ENCODE data around the gene RXRB.

Gene RXRB

GRCh38 chr6:33195304-33196165 is 4.9 kb downstream of the RXRB start:
- H3K4me1 ChIP-seq (ENCODE audit: insufficient read depth, low read length) = peaks cover 3% of the 10 kb centered on the region; the same call in 1 of the 2 replicates
- H3K9ac ChIP-seq (ENCODE audit: low read depth, low read length) = no peak overlapping the region
- H3K36me3 ChIP-seq (ENCODE audit: insufficient read depth, low read length) = no peaks in the 10 kb centered on the region
- H3K9me3 ChIP-seq (ENCODE audit: control insufficient read depth, insufficient read depth, low read length) = no peaks in the 10 kb centered on the region

- no peaks in the 10 kb centered on the region for H3K36me3 ChIP-seq (ENCODE audit: insufficient read depth, low read length)
- H3K9ac ChIP-seq (ENCODE audit: low read depth, low read length) = no peak overlapping the region
- H3K4me1 ChIP-seq (ENCODE audit: insufficient read depth, low read length) = peaks cover 3% of the 10 kb centered on the region; the same call in 1 of the 2 replicates
- no peaks in the 10 kb centered on the region for H3K9me3 ChIP-seq (ENCODE audit: control insufficient read depth, insufficient read depth, low read length)
Measured at GRCh38 chr6:33194431-33194979, 6.0 kb downstream of the RXRB start.

- H3K9me3 ChIP-seq (ENCODE audit: control insufficient read depth, insufficient read depth, low read length) = no peaks in the 10 kb centered on the region
- no peak overlapping the region for H3K9ac ChIP-seq (ENCODE audit: low read depth, low read length)
- H3K4me1 ChIP-seq (ENCODE audit: insufficient read depth, low read length) = peaks cover 3% of the 10 kb centered on the region; the same call in 1 of the 2 replicates
- H3K36me3 ChIP-seq (ENCODE audit: insufficient read depth, low read length) = no peaks in the 10 kb centered on the region
Measured at GRCh38 chr6:33193619-33194018, 6.8 kb downstream of the RXRB start.

GRCh38 chr6:33192671-33193602 is 7.5 kb downstream of the RXRB start:
- Histone ChIP-seq H3K9ac (ENCODE audit: low read depth, low read length) (peak overlapping the region; percentile 71; the same call in 1 of the 2 replicates), H3K9me3 (ENCODE audit: control insufficient read depth, insufficient read depth, low read length) (no peaks in the 10 kb centered on the region)

GRCh38 chr6:33192105-33192646 is 8.3 kb downstream of the RXRB start, which contains the start of gene COL11A2:
TSS of gene COL11A2 (minus strand) at chr6:33192467. CDS start at chr6:33192240, 227 bp downstream.
- Histone ChIP-seq H3K4me1 (ENCODE audit: insufficient read depth, low read length) (no peaks in the 10 kb centered on the region), H3K9ac (ENCODE audit: low read depth, low read length) (peak within 1 kb of the TSS; percentile 71; the same call in 1 of the 2 replicates), H3K36me3 (ENCODE audit: insufficient read depth, low read length) (no peaks in the 10 kb centered on the region), H3K9me3 (ENCODE audit: control insufficient read depth, insufficient read depth, low read length) (no peaks in the 10 kb centered on the region)

More at GRCh38 chr6:33192671-33193602, 7.5 kb downstream of the RXRB start:
- Histone ChIP-seq H3K36me3 (ENCODE audit: insufficient read depth, low read length) (no peaks in the 10 kb centered on the region), H3K4me1 (ENCODE audit: insufficient read depth, low read length) (peaks cover 3% of the 10 kb centered on the region; the same call in 1 of the 2 replicates)

- Histone ChIP-seq H3K9ac (ENCODE audit: low read depth, low read length) (peak overlapping the region; percentile 34; the same call in 1 of the 2 replicates), H3K36me3 (ENCODE audit: insufficient read depth, low read length) (no peaks in the 10 kb centered on the region), H3K9me3 (ENCODE audit: control insufficient read depth, insufficient read depth, low read length) (no peaks in the 10 kb centered on the region), H3K4me1 (ENCODE audit: insufficient read depth, low read length) (no peaks in the 10 kb centered on the region)
Measured at GRCh38 chr6:33191383-33192104, 8.9 kb downstream of the RXRB start.

- no peak overlapping the region for H3K9ac ChIP-seq (ENCODE audit: low read depth, low read length)
- no peaks in the 10 kb centered on the region for H3K4me1 ChIP-seq (ENCODE audit: insufficient read depth, low read length)
- no peaks in the 10 kb centered on the region for H3K9me3 ChIP-seq (ENCODE audit: control insufficient read depth, insufficient read depth, low read length)
- no peaks in the 10 kb centered on the region for H3K36me3 ChIP-seq (ENCODE audit: insufficient read depth, low read length)
Measured at GRCh38 chr6:33190504-33191107, 9.9 kb downstream of the RXRB start.

- Histone ChIP-seq H3K4me1 (ENCODE audit: insufficient read depth, low read length) (no peaks in the 10 kb centered on the region), H3K9me3 (ENCODE audit: control insufficient read depth, insufficient read depth, low read length) (no peaks in the 10 kb centered on the region), H3K9ac (ENCODE audit: low read depth, low read length) (no peak overlapping the region), H3K36me3 (ENCODE audit: insufficient read depth, low read length) (no peaks in the 10 kb centered on the region)
Measured at GRCh38 chr6:33189625-33190448, 10.6 kb downstream of the RXRB start.

GRCh38 chr6:33189164-33189563 is 11.3 kb downstream of the RXRB start:
- no peak overlapping the region for H3K9ac ChIP-seq (ENCODE audit: low read depth, low read length)
- no peaks in the 10 kb centered on the region for H3K4me1 ChIP-seq (ENCODE audit: insufficient read depth, low read length)
- no peaks in the 10 kb centered on the region for H3K9me3 ChIP-seq (ENCODE audit: control insufficient read depth, insufficient read depth, low read length)
- no peaks in the 10 kb centered on the region for H3K36me3 ChIP-seq (ENCODE audit: insufficient read depth, low read length)

- H3K4me1 ChIP-seq (ENCODE audit: insufficient read depth, low read length) = no peaks in the 10 kb centered on the region
- H3K9ac ChIP-seq (ENCODE audit: low read depth, low read length) = no peak overlapping the region
- no peaks in the 10 kb centered on the region for H3K9me3 ChIP-seq (ENCODE audit: control insufficient read depth, insufficient read depth, low read length)
- no peaks in the 10 kb centered on the region for H3K36me3 ChIP-seq (ENCODE audit: insufficient read depth, low read length)
Measured at GRCh38 chr6:33187809-33188208, 12.7 kb downstream of the RXRB start.

GRCh38 chr6:33185654-33186187 is 14.7 kb downstream of the RXRB start:
- Histone ChIP-seq H3K36me3 (ENCODE audit: insufficient read depth, low read length) (no peaks in the 10 kb centered on the region), H3K9me3 (ENCODE audit: control insufficient read depth, insufficient read depth, low read length) (no peaks in the 10 kb centered on the region), H3K4me1 (ENCODE audit: insufficient read depth, low read length) (no peaks in the 10 kb centered on the region), H3K9ac (ENCODE audit: low read depth, low read length) (no peak overlapping the region)

GRCh38 chr6:33185190-33185589 is 15.3 kb downstream of the RXRB start:
- Histone ChIP-seq H3K9ac (ENCODE audit: low read depth, low read length) (no peak overlapping the region), H3K36me3 (ENCODE audit: insufficient read depth, low read length) (no peaks in the 10 kb centered on the region), H3K9me3 (ENCODE audit: control insufficient read depth, insufficient read depth, low read length) (no peaks in the 10 kb centered on the region), H3K4me1 (ENCODE audit: insufficient read depth, low read length) (no peaks in the 10 kb centered on the region)
